Limb (tissue), 2 donors: Measurements from ENCODE around the gene WASL.
"Not testable (repeated sequence)": the region's sequence is repeated elsewhere in the genome, so short reads cannot be mapped to it uniquely, and the experiment has no call there.

Source experiments
- DNase-seq, 2 donors: peaks; one replicate each; pipeline ENCODE4 v3.0.0-alpha.2; 2016; ENCODE audit errors: extremely low spot score in 2 of 2

WASL gene

GRCh38 chr7:123748734-123749536 lies at the start of gene WASL:
Gene WASL, minus strand, starts transcription at chr7:123749003. Its CDS starts 269 bp downstream, at chr7:123748734.
- peak; percentile 90 to 97 for DNase-seq

GRCh38 chr7:123797673-123798531 lies 49.1 kb upstream of the WASL start:
- peak in 1 of 2 donors; percentile 55 for DNase-seq

GRCh38 chr7:123796568-123796967 lies 47.8 kb upstream of the WASL start:
- DNase-seq: no peak

GRCh38 chr7:123795917-123796316 lies 47.1 kb upstream of the WASL start:
- DNase-seq: no peak

- DNase-seq: not testable (repeated sequence)
Measured at GRCh38 chr7:123795116-123795515, 46.3 kb upstream of the WASL start.

- DNase-seq: no peak
Measured at GRCh38 chr7:123792547-123792946, 43.7 kb upstream of the WASL start.

- DNase-seq: no peak
Measured at GRCh38 chr7:123791001-123791400, 42.2 kb upstream of the WASL start.

GRCh38 chr7:123789817-123790216 lies 41.0 kb upstream of the WASL start:
- DNase-seq: no peak

- no peak for DNase-seq
Measured at GRCh38 chr7:123789206-123789784, 40.5 kb upstream of the WASL start.

GRCh38 chr7:123788584-123788983 lies 39.8 kb upstream of the WASL start:
- DNase-seq: no peak

GRCh38 chr7:123787220-123788007 lies 38.6 kb upstream of the WASL start:
- no peak for DNase-seq

GRCh38 chr7:123784263-123784662 lies 35.5 kb upstream of the WASL start:
- no peak for DNase-seq

- DNase-seq: no peak
Measured at GRCh38 chr7:123783820-123784219, 35.0 kb upstream of the WASL start.

GRCh38 chr7:123782071-123782798 lies 33.4 kb upstream of the WASL start:
- DNase-seq: no peak

- not testable (repeated sequence) for DNase-seq
Measured at GRCh38 chr7:123780472-123780871, 31.7 kb upstream of the WASL start.

- no peak for DNase-seq
Measured at GRCh38 chr7:123774496-123774895, 25.7 kb upstream of the WASL start.

- no peak for DNase-seq
Measured at GRCh38 chr7:123773481-123773880, 24.7 kb upstream of the WASL start.

GRCh38 chr7:123772652-123773051 lies 23.8 kb upstream of the WASL start:
- DNase-seq: no peak

- no peak for DNase-seq
Measured at GRCh38 chr7:123771846-123772245, 23.0 kb upstream of the WASL start.

GRCh38 chr7:123771256-123771655 lies 22.5 kb upstream of the WASL start:
- DNase-seq: no peak

- DNase-seq: no peak
Measured at GRCh38 chr7:123770378-123770777, 21.6 kb upstream of the WASL start.
